DOHH2 (cell line): ENCODE results near the gene COL27A1.
"Not testable (repeated sequence)": the region's sequence is repeated elsewhere in the genome, so short reads cannot be mapped to it uniquely, and the experiment has no call there.

Source experiments
- H3F3A ChIP-seq: fragments of 200-600 bp; sonication (generic), shearing (Covaris generic); 2 replicates; pipeline ENCODE4 v1.6.0; 2016; ENCODE audit warnings: antibody characterized with exemption, mild to moderate bottlenecking; ENCODE audit not compliant: control insufficient read depth, insufficient read depth
- H3K27ac ChIP-seq: fragments of 200-600 bp; sonication (generic); 2 replicates; pipeline ENCODE4 v1.5.1; 2014; ENCODE audit warnings: low read depth, mild to moderate bottlenecking, low read length, moderate library complexity
- H3K27me3 ChIP-seq: fragments of 200-600 bp; sonication (generic); 2 replicates; pipeline ENCODE4 v1.6.1; 2014; ENCODE audit warnings: mild to moderate bottlenecking, low read length, mixed read lengths; ENCODE audit not compliant: control insufficient read depth
- H3K36me3 ChIP-seq: fragments of 200-600 bp; sonication (generic); 2 replicates; pipeline ENCODE4 v1.6.1; 2014; ENCODE audit warnings: mild to moderate bottlenecking, low read length, moderate library complexity, mixed read lengths; ENCODE audit not compliant: control insufficient read depth
- H3K4me1 ChIP-seq: fragments of 200-600 bp; sonication (generic); 2 replicates; pipeline ENCODE4 v1.6.1; 2014; ENCODE audit warnings: mild to moderate bottlenecking, low read length, mixed read lengths; ENCODE audit not compliant: control insufficient read depth
- H3K4me2 ChIP-seq: fragments of 200-600 bp; sonication (generic); 2 replicates; pipeline ENCODE4 v1.6.0; 2014; ENCODE audit warnings: mild to moderate bottlenecking, low read length, moderate library complexity
- H3K4me3 ChIP-seq: fragments of 200-600 bp; sonication (generic); 2 replicates; pipeline ENCODE4 v1.5.1; 2014; ENCODE audit warnings: mild to moderate bottlenecking, low read length, mixed read lengths
- H3K79me2 ChIP-seq: fragments of 200-600 bp; sonication (generic); 2 replicates; pipeline ENCODE4 v1.6.1; 2014; ENCODE audit warnings: mild to moderate bottlenecking, low read length, mixed read lengths; ENCODE audit not compliant: control insufficient read depth
- H3K9me2 ChIP-seq: fragments of 200-600 bp; sonication (generic); replicated peaks from 2 replicates; pipeline ENCODE4 v1.6.1; 2014; ENCODE audit warnings: mild to moderate bottlenecking, low read length, mixed read lengths; ENCODE audit not compliant: control insufficient read depth
- H3K9me3 ChIP-seq: fragments of 200-600 bp; sonication (generic); 2 replicates; pipeline ENCODE4 v1.6.1; 2014; ENCODE audit warnings: antibody characterized with exemption, low read length, mixed read lengths; ENCODE audit not compliant: control insufficient read depth, insufficient read depth
- H4K20me1 ChIP-seq: fragments of 200-600 bp; sonication (generic); 2 replicates; pipeline ENCODE4 v1.6.0; 2014; ENCODE audit warnings: low read depth, mild to moderate bottlenecking, antibody characterized with exemption, low read length, moderate library complexity; ENCODE audit not compliant: control insufficient read depth, insufficient read depth
- EZH2phosphoT487 ChIP-seq: fragments of 200-600 bp; sonication (generic); IDR thresholded peaks from 2 replicates; pipeline ENCODE4 v1.6.1; 2017; ENCODE audit warnings: borderline replicate concordance, mild to moderate bottlenecking, antibody characterized with exemption, low read length, moderate library complexity, mixed read lengths
- TF ChIP-seq, protein P1 (sequence below): fragments of 200-600 bp; sonication (generic); IDR thresholded peaks from one replicate; pipeline ENCODE4 v1.5.1; 2014; ENCODE audit warnings: antibody characterized with exemption, mild to moderate bottlenecking, low read depth, low read length; ENCODE audit not compliant: poor library complexity, severe bottlenecking

Gene COL27A1

DNA sequence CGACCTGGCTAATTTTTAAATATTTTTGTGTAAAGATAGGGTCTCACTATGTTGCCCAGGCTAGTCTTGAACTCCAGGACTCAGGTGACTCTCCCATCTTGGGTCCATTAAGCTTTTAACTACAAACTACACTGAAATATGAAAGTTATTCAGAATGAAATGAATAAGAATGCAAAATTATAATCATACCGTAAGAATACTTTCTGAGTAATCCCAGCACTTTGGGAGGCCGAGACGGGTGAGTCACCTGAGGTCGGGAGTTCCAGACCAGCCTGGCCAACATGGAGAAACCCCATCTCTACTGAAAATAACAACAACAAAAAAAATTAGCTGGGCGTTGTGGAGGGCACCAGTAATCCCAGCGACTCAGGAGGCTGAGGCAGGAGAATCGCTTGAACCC, 166.4 kb downstream of the COL27A1 start:
- no peaks in the 10 kb centered on the region for H3K4me1 ChIP-seq
- no peak for TF ChIP-seq EZH2phosphoT487
- TF ChIP-seq, protein P1, sequence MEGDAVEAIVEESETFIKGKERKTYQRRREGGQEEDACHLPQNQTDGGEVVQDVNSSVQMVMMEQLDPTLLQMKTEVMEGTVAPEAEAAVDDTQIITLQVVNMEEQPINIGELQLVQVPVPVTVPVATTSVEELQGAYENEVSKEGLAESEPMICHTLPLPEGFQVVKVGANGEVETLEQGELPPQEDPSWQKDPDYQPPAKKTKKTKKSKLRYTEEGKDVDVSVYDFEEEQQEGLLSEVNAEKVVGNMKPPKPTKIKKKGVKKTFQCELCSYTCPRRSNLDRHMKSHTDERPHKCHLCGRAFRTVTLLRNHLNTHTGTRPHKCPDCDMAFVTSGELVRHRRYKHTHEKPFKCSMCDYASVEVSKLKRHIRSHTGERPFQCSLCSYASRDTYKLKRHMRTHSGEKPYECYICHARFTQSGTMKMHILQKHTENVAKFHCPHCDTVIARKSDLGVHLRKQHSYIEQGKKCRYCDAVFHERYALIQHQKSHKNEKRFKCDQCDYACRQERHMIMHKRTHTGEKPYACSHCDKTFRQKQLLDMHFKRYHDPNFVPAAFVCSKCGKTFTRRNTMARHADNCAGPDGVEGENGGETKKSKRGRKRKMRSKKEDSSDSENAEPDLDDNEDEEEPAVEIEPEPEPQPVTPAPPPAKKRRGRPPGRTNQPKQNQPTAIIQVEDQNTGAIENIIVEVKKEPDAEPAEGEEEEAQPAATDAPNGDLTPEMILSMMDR = no peak
- no peak overlapping the region for H3K4me3 ChIP-seq
- H3K27me3 ChIP-seq = peaks cover 6% of the 10 kb centered on the region
- no peak overlapping the region for H3K27ac ChIP-seq
- H3F3A ChIP-seq = no peaks in the 10 kb centered on the region
- H4K20me1 ChIP-seq = no peaks in the 10 kb centered on the region
- no peaks in the 10 kb centered on the region for H3K9me3 ChIP-seq
- H3K4me2 ChIP-seq = no peak overlapping the region
- H3K79me2 ChIP-seq = no peaks in the 10 kb centered on the region
- H3K9me2 ChIP-seq = no peaks in the 10 kb centered on the region
- H3K36me3 ChIP-seq = no peaks in the 10 kb centered on the region

DNA sequence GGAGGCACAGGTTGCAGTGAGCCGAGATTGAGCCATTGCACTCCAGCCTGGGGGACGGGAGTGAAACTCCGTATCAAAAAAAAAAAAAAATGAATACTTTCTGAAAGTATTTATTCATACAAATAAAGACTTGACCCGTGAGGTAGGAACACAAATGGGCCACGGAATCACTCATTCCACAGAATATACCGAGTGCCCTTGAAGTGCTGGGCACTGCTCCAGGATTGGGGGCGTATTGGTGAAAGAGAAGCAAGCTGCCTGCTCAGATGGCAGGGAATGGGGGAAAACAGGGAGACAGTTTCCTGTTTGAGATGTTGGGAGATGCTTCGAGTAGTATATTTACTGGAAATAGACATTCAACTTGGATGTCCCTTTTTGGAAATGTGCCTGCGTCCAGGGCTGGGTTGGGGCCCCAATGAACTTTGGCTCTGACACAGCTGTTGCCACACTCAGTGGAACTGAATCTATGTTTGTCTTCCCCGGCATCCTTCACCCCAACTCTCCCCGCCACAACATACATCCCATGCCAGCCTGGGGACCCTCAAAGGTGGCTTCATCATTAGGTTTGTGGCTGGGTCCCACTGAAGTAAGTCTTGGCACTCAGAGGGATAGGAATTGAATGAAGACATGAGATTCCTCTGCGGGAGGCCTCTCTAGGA, 167.0 kb downstream of the COL27A1 start:
- H3K4me1 ChIP-seq, H3K27me3 ChIP-seq, H3K9me3 ChIP-seq, H3K9me2 ChIP-seq, H3K4me3 ChIP-seq, H3K36me3 ChIP-seq, H3K4me2 ChIP-seq, H3K79me2 ChIP-seq, H4K20me1 ChIP-seq, H3K27ac ChIP-seq, H3F3A ChIP-seq: not testable (repeated sequence)

DNA sequence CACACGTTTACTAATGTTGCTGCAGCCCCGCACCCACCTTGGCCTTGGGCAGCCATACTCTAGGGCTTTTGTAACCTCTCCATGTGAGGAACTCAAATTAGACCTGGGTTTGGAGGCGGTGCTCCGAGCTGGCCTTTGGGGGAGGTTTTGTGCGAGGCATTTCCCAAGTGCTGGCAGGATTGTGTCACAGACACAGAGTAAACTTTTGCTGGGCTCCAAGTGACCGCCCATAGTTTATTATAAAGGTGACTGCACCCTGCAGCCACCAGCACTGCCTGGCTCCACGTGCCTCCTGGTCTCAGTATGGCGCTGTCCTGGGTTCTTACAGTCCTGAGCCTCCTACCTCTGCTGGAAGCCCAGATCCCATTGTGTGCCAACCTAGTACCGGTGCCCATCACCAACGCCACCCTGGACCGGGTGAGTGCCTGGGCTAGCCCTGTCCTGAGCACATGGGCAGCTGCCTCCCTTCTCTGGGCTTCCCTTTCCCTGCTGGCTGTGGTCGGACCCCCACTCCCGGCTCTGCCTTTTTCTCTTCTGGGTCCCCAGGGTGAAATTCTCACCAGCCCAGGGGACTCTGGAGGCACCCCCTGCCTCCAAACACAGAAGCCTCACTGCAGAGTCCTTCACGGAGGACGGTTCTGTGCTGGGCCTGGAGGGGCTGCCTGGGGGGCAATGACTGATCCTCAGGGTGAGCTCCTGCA, 167.6 kb downstream of the COL27A1 start, which contains the start of gene ORM1:
TSS of gene ORM1 (plus strand) at position 268 of the 701 bp plus-strand sequence. CDS start at position 304, 36 bp downstream.
- not testable (repeated sequence) for H3K27me3 ChIP-seq, H3K36me3 ChIP-seq, H3K9me3 ChIP-seq, H3K79me2 ChIP-seq, H4K20me1 ChIP-seq, H3K4me3 ChIP-seq, H3F3A ChIP-seq, H3K9me2 ChIP-seq, H3K27ac ChIP-seq, H3K4me1 ChIP-seq, H3K4me2 ChIP-seq

DNA sequence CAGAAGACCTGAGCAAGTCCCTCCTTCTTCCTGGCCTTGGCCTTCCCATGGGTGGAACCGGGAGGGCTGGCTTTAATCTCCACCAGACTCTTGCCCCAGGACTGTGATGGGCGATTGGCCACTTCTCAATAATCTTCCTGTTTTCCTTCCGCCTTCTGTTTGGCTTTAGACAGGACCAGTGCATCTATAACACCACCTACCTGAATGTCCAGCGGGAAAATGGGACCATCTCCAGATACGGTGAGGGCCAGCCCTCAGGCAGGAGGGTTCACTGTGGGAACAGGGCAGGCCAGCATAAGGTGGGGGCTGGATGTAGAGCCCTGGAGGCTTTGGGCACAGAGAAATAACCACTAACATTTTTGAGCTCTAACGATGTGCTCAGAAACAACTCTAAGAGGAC, 168.5 kb downstream of the COL27A1 start:
- not testable (repeated sequence) for H3K4me3 ChIP-seq, H3K4me2 ChIP-seq, H3K4me1 ChIP-seq, H3K27ac ChIP-seq, H3K79me2 ChIP-seq, H3K9me2 ChIP-seq, H3K36me3 ChIP-seq, H4K20me1 ChIP-seq, H3F3A ChIP-seq, H3K9me3 ChIP-seq, H3K27me3 ChIP-seq

DNA sequence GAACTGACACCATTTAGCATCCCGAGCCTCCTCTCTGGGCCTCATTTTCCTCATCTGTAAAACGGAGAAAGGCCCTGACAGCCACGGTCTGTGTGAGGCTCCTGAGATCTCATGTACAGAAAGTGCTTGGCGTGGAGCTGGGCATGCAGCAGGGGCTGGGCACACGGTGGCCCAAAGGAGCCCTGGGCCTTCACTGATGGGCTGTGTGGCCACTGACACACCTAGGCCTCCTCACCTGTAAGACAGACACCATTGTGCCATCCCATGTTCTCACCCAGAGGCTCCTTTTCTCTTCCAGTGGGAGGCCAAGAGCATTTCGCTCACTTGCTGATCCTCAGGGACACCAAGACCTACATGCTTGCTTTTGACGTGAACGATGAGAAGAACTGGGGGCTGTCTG, 169.2 kb downstream of the COL27A1 start:
- no peaks in the 10 kb centered on the region for H3K4me1 ChIP-seq
- no peak overlapping the region for H3K4me3 ChIP-seq
- no peak overlapping the region for H3K27ac ChIP-seq
- no peaks in the 10 kb centered on the region for H3F3A ChIP-seq
- H3K27me3 ChIP-seq = peaks cover 6% of the 10 kb centered on the region
- no peaks in the 10 kb centered on the region for H4K20me1 ChIP-seq
- TF ChIP-seq EZH2phosphoT487 = no peak
- TF ChIP-seq, protein P1 = no peak
- no peak overlapping the region for H3K4me2 ChIP-seq
- no peaks in the 10 kb centered on the region; the same call in 1 of the 2 replicates for H3K9me3 ChIP-seq
- H3K9me2 ChIP-seq = no peaks in the 10 kb centered on the region
- no peaks in the 10 kb centered on the region for H3K79me2 ChIP-seq
- H3K36me3 ChIP-seq = no peaks in the 10 kb centered on the region

DNA sequence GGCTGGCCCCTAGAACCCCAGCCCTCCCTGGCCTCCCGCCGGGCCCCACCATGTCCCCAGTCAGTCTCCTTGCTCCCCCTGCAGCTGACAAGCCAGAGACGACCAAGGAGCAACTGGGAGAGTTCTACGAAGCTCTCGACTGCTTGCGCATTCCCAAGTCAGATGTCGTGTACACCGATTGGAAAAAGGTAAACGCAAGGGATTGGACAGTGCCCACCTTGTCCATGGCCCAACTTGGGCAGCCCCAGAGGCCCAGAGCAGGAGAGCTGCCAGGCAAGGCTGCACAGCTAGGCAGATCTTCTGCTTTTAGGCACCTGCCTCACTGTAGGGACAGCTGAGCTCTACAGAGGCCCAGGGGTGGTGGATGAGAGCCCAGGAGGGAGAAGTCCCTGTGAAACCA, 169.6 kb downstream of the COL27A1 start:
- H4K20me1 ChIP-seq, H3K9me3 ChIP-seq, H3K27me3 ChIP-seq, H3F3A ChIP-seq, H3K4me3 ChIP-seq, H3K27ac ChIP-seq, H3K4me1 ChIP-seq, H3K4me2 ChIP-seq, H3K79me2 ChIP-seq, H3K36me3 ChIP-seq, H3K9me2 ChIP-seq: not testable (repeated sequence)
